Measurements from ENCODE around the gene CTTNBP2.

GRCh38 chr7:117889611-117890010 lies 16.4 kb upstream of the CTTNBP2 start:
- TF ChIP-seq CTCF (conservative IDR thresholded peaks at IDR 0.05 in 1 of 2, IDR thresholded peaks at IDR 0.05 in 1 of 2; ENCODE audit: low read depth in 1 of 2, low read length in 2 of 2) (no peak), EZH2 (IDR thresholded peaks at IDR 0.05; ENCODE audit: low read length, missing control alignments) (no peak)

Measured in fibroblast of lung (primary cell).